ENCODE results near the gene APCDD1. TPM values are rescaled to one million over a fixed set of nuclear protein-coding genes. Genes with fewer than 3 reads are reported as not detected.

APCDD1 gene
- total RNA-seq, 1 donor from 2014 or later = 4.4 TPM

DNA sequence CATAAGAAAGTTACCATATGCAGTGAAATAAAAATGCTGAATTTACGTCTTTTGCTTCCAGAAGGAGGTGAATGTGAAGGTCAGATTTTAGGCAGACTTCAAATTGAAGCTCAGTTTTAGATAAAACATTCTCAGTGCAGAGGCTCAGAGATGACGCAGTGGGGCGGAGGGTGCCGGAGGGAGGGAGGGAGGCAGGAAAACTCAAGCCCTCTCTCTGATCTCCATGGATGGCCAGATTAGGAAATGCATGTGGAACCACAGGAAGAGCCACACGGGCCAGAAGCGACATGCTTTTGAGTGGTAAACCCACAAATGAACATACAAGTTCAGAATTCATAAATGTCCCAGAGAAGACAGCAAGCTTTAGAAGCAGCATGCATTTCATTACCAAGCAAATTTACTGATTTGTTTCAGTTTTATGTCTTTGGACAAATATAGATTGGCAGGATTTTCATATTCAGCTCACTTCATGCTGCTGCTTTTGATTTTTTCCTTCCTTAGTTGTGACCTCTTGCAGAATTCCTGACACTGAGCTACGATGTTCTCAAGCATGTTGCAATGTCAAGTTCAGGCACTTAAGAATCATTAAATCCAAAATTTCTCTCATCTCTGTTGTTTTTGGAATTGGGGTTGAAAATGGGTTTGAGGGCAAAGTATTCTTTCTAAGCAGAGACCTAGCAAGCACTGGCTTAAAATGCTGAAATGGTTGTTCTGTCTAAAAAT is 29.7 kb upstream of the APCDD1 start:
- no peaks in the 10 kb centered on the region for H4K20me1 ChIP-seq (ENCODE audit: insufficient read depth, low read length)
- FAIRE-seq (no peak), DNase-seq (ENCODE audit: low read depth) (no peak)
- Mint-ChIP-seq H3K4me1 (ENCODE audit: low read depth, unreplicated experiment) (peaks cover 23% of the 10 kb centered on the region), H3K4me3 (ENCODE audit: unreplicated experiment) (no peak overlapping the region), H3K9me3 (ENCODE audit: unreplicated experiment) (peaks cover 4% of the 10 kb centered on the region), H3K27me3 (ENCODE audit: low read depth, unreplicated experiment) (peaks cover 20% of the 10 kb centered on the region), H3K36me3 (ENCODE audit: low read depth, unreplicated experiment) (no peaks in the 10 kb centered on the region), H3K27ac (ENCODE audit: unreplicated experiment) (no peak overlapping the region)
- H3K9ac ChIP-seq (ENCODE audit: low read length) = no peak overlapping the region
- H3K4me3 ChIP-seq (ENCODE audit: insufficient read depth, low read depth, low read length) = no peak overlapping the region
- H3K27me3 ChIP-seq (ENCODE audit: insufficient read depth, low read length) = peaks cover 5% of the 10 kb centered on the region
- no peaks in the 10 kb centered on the region for H3K79me2 ChIP-seq (ENCODE audit: insufficient read depth, low read length)
- TF ChIP-seq, protein P1, sequence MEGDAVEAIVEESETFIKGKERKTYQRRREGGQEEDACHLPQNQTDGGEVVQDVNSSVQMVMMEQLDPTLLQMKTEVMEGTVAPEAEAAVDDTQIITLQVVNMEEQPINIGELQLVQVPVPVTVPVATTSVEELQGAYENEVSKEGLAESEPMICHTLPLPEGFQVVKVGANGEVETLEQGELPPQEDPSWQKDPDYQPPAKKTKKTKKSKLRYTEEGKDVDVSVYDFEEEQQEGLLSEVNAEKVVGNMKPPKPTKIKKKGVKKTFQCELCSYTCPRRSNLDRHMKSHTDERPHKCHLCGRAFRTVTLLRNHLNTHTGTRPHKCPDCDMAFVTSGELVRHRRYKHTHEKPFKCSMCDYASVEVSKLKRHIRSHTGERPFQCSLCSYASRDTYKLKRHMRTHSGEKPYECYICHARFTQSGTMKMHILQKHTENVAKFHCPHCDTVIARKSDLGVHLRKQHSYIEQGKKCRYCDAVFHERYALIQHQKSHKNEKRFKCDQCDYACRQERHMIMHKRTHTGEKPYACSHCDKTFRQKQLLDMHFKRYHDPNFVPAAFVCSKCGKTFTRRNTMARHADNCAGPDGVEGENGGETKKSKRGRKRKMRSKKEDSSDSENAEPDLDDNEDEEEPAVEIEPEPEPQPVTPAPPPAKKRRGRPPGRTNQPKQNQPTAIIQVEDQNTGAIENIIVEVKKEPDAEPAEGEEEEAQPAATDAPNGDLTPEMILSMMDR (IDR thresholded peaks at IDR 0.05; ENCODE audit: insufficient read depth, low read depth, low read length) = no peak
- no peak for TF ChIP-seq EZH2 (IDR thresholded peaks at IDR 0.05; ENCODE audit: insufficient read depth, low read length)
- H3K9me3 ChIP-seq (ENCODE audit: insufficient read depth, low read depth, low read length) = no peaks in the 10 kb centered on the region
- H3K4me1 ChIP-seq (ENCODE audit: insufficient read depth, low read length) = peaks cover 28% of the 10 kb centered on the region
- no peaks in the 10 kb centered on the region for H3K36me3 ChIP-seq (ENCODE audit: insufficient read depth, low read length)
- no peak overlapping the region for H3K27ac ChIP-seq (ENCODE audit: low read depth, low read length)
- H2AFZ ChIP-seq (ENCODE audit: low read depth, low read length) = no peak overlapping the region
- no peak overlapping the region for H3K4me2 ChIP-seq (ENCODE audit: low read length)

DNA sequence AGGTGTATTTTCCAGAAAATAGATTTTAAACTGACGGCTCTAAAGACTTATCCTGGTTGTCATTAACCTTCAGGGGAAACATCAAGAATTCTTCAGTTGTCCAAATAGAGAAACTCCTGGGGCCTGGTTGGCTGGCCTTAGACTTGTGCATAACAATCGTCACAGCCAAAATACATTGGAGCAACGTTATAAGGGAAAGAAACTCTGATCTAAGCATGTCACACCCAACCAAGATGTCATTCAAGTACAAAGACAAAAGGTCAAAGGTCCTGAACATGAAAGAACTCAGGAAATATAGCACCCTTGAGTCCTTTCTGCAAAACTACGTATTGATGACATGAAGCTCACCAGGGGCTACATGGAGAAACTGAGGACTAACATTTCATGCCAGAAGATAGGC is 23.8 kb upstream of the APCDD1 start:
- H3K4me2 ChIP-seq (ENCODE audit: low read length) = no peak overlapping the region
- no peaks in the 10 kb centered on the region for H3K79me2 ChIP-seq (ENCODE audit: insufficient read depth, low read length)
- H3K27ac ChIP-seq (ENCODE audit: low read depth, low read length) = no peak overlapping the region
- no peaks in the 10 kb centered on the region for H3K4me1 Mint-ChIP-seq (ENCODE audit: low read depth, unreplicated experiment)
- no peak overlapping the region for H3K27ac Mint-ChIP-seq (ENCODE audit: unreplicated experiment)
- FAIRE-seq (no peak), DNase-seq (ENCODE audit: low read depth) (no peak)
- peaks cover 4% of the 10 kb centered on the region for H3K9me3 Mint-ChIP-seq (ENCODE audit: unreplicated experiment)
- H3K4me3 ChIP-seq (ENCODE audit: insufficient read depth, low read depth, low read length) = no peak overlapping the region
- no peaks in the 10 kb centered on the region for H3K4me1 ChIP-seq (ENCODE audit: insufficient read depth, low read length)
- H3K9ac ChIP-seq (ENCODE audit: low read length) = no peak overlapping the region
- no peaks in the 10 kb centered on the region for H4K20me1 ChIP-seq (ENCODE audit: insufficient read depth, low read length)
- H3K36me3 ChIP-seq (ENCODE audit: insufficient read depth, low read length) = no peaks in the 10 kb centered on the region
- H3K27me3 ChIP-seq (ENCODE audit: insufficient read depth, low read length) = peaks cover 4% of the 10 kb centered on the region
- no peaks in the 10 kb centered on the region for H3K9me3 ChIP-seq (ENCODE audit: insufficient read depth, low read depth, low read length)
- no peaks in the 10 kb centered on the region for H3K36me3 Mint-ChIP-seq (ENCODE audit: low read depth, unreplicated experiment)
- H3K4me3 Mint-ChIP-seq (ENCODE audit: unreplicated experiment) = no peak overlapping the region
- H2AFZ ChIP-seq (ENCODE audit: low read depth, low read length) = no peak overlapping the region
- peaks cover 41% of the 10 kb centered on the region for H3K27me3 Mint-ChIP-seq (ENCODE audit: low read depth, unreplicated experiment)
- TF ChIP-seq EZH2 (IDR thresholded peaks at IDR 0.05; ENCODE audit: insufficient read depth, low read length) = no peak
- TF ChIP-seq, protein P1 (IDR thresholded peaks at IDR 0.05; ENCODE audit: insufficient read depth, low read depth, low read length) = no peak

DNA sequence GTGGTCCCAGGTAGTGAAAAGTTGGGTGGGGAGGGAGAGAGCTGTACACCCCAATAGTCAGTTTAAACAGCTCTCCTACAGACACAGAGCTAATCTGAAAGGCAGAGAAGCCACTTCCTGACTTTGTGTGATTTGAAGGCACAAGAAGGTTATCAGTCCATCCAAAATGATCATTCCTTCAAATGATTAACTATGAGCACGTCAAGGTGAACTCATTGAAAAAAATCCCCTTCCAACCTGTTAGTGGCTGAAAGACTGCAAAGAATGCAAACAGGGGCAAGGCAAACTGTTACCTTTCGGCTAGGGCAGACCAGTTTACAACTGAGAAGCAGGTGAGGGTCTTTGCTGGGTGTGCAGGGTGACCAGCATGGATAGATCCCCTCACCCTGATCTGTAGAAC is 22.8 kb upstream of the APCDD1 start:
- H3K4me2 ChIP-seq (ENCODE audit: low read length) = no peak overlapping the region
- Mint-ChIP-seq H3K27me3 (ENCODE audit: low read depth, unreplicated experiment) (peaks cover 31% of the 10 kb centered on the region), H3K36me3 (ENCODE audit: low read depth, unreplicated experiment) (no peaks in the 10 kb centered on the region), H3K9me3 (ENCODE audit: unreplicated experiment) (peaks cover 4% of the 10 kb centered on the region), H3K4me1 (ENCODE audit: low read depth, unreplicated experiment) (no peaks in the 10 kb centered on the region), H3K4me3 (ENCODE audit: unreplicated experiment) (no peak overlapping the region), H3K27ac (ENCODE audit: unreplicated experiment) (no peak overlapping the region)
- DNase-seq (ENCODE audit: low read depth) (no peak), FAIRE-seq (no peak)
- H4K20me1 ChIP-seq (ENCODE audit: insufficient read depth, low read length) = no peaks in the 10 kb centered on the region
- H3K4me1 ChIP-seq (ENCODE audit: insufficient read depth, low read length) = no peaks in the 10 kb centered on the region
- H2AFZ ChIP-seq (ENCODE audit: low read depth, low read length) = no peak overlapping the region
- no peaks in the 10 kb centered on the region for H3K9me3 ChIP-seq (ENCODE audit: insufficient read depth, low read depth, low read length)
- H3K79me2 ChIP-seq (ENCODE audit: insufficient read depth, low read length) = no peaks in the 10 kb centered on the region
- H3K36me3 ChIP-seq (ENCODE audit: insufficient read depth, low read length) = no peaks in the 10 kb centered on the region
- no peak overlapping the region for H3K4me3 ChIP-seq (ENCODE audit: insufficient read depth, low read depth, low read length)
- no peak overlapping the region for H3K9ac ChIP-seq (ENCODE audit: low read length)
- TF ChIP-seq, protein P1 (IDR thresholded peaks at IDR 0.05; ENCODE audit: insufficient read depth, low read depth, low read length) = no peak
- no peak for TF ChIP-seq EZH2 (IDR thresholded peaks at IDR 0.05; ENCODE audit: insufficient read depth, low read length)
- H3K27ac ChIP-seq (ENCODE audit: low read depth, low read length) = no peak overlapping the region
- H3K27me3 ChIP-seq (ENCODE audit: insufficient read depth, low read length) = peaks cover 4% of the 10 kb centered on the region

Data from astrocyte (in vitro differentiated cells and primary cell).